ENCODE data around the gene MRPL24.

GRCh38 chr1:156760796-156761104 is 19.9 kb upstream of the MRPL24 start:
- TF ChIP-seq, protein P1, sequence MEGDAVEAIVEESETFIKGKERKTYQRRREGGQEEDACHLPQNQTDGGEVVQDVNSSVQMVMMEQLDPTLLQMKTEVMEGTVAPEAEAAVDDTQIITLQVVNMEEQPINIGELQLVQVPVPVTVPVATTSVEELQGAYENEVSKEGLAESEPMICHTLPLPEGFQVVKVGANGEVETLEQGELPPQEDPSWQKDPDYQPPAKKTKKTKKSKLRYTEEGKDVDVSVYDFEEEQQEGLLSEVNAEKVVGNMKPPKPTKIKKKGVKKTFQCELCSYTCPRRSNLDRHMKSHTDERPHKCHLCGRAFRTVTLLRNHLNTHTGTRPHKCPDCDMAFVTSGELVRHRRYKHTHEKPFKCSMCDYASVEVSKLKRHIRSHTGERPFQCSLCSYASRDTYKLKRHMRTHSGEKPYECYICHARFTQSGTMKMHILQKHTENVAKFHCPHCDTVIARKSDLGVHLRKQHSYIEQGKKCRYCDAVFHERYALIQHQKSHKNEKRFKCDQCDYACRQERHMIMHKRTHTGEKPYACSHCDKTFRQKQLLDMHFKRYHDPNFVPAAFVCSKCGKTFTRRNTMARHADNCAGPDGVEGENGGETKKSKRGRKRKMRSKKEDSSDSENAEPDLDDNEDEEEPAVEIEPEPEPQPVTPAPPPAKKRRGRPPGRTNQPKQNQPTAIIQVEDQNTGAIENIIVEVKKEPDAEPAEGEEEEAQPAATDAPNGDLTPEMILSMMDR (IDR thresholded peaks at IDR 0.05) = no peak
- no peak for TF ChIP-seq EP300 (IDR thresholded peaks at IDR 0.05)
